OCI-LY7 (cell line): ENCODE data around the gene CETN3. TPM values are rescaled to one million over a fixed set of nuclear protein-coding genes. Genes with fewer than 3 reads are reported as not detected.
A peak's percentile ranks its signal among the peaks of the same experiment; 100 is the strongest.

Experiments
- BruUV-seq: library from RNA; stranded (reverse); fragments of 400-500 nt; replicated peaks from 2 replicates; lab custom pipeline; 2021; lab: Mats Ljungman, UMichigan
- CTCF ChIA-PET: fragments of 300-600 bp; sonication (Branson Sonifier 250); formaldehyde crosslinking; loops from one replicate; lab custom pipeline; 2022; ENCODE audit warnings: antibody characterized with exemption; ENCODE audit not compliant: unreplicated experiment; lab: Charles Lee
- POLR2A ChIA-PET: fragments of 300-600 bp; sonication (Branson Sonifier 250); formaldehyde crosslinking; loops from one replicate; lab custom pipeline; 2022; ENCODE audit warnings: antibody characterized with exemption; lab: Charles Lee
- DNase-seq: peaks from one replicate; pipeline ENCODE4 v3.0.0-alpha.2; 2015; ENCODE audit warnings: low spot score
- H2AFZ ChIP-seq: fragments of 200-600 bp; sonication (generic), shearing (Covaris generic); 2 replicates; pipeline ENCODE4 v1.6.1; 2014; ENCODE audit warnings: mild to moderate bottlenecking, antibody characterized with exemption, low read length, moderate library complexity
- H3K27ac ChIP-seq: fragments of 200-600 bp; sonication (generic); 2 replicates; pipeline ENCODE4 v1.5.1; 2014; ENCODE audit warnings: mixed run types, low read depth, mild to moderate bottlenecking, moderate library complexity, low read length, inconsistent platforms; ENCODE audit not compliant: poor library complexity, severe bottlenecking
- H3K36me3 ChIP-seq: fragments of 200-600 bp; sonication (generic); 2 replicates; pipeline ENCODE4 v1.6.1; 2014; ENCODE audit warnings: mild to moderate bottlenecking, antibody characterized with exemption, low read length, moderate library complexity, mixed read lengths; ENCODE audit not compliant: insufficient read depth
- H3K4me1 ChIP-seq: fragments of 200-600 bp; sonication (generic); 2 replicates; pipeline ENCODE4 v1.5.1; 2014; ENCODE audit warnings: mild to moderate bottlenecking, low read length; ENCODE audit not compliant: insufficient read depth, poor library complexity, severe bottlenecking
- H3K4me2 ChIP-seq: fragments of 200-600 bp; sonication (generic); 2 replicates; pipeline ENCODE4 v1.6.1; 2014; ENCODE audit warnings: mild to moderate bottlenecking, low read length
- H3K4me3 ChIP-seq: fragments of 200-600 bp; sonication (generic); 2 replicates; pipeline ENCODE4 v1.5.1; 2014; ENCODE audit warnings: mild to moderate bottlenecking, low read depth, low read length; ENCODE audit not compliant: poor library complexity, severe bottlenecking
- H3K79me2 ChIP-seq: fragments of 200-600 bp; sonication (generic); 2 replicates; pipeline ENCODE4 v1.6.1; 2016; ENCODE audit warnings: low read depth, mild to moderate bottlenecking, low read length, moderate library complexity, mixed read lengths; ENCODE audit not compliant: insufficient read depth
- H3K9me2 ChIP-seq: fragments of 200-600 bp; sonication (generic); 2 replicates; pipeline ENCODE4 v1.6.1; 2016; ENCODE audit warnings: mild to moderate bottlenecking, low read length, mixed read lengths; ENCODE audit not compliant: insufficient read depth
- H3K9me3 ChIP-seq: fragments of 200-600 bp; sonication (generic); 2 replicates; pipeline ENCODE4 v1.6.1; 2014; ENCODE audit warnings: mild to moderate bottlenecking, mixed run types, low read length, mixed read lengths
- H4K20me1 ChIP-seq: fragments of 200-600 bp; sonication (generic); 2 replicates; pipeline ENCODE4 v1.6.1; 2014; ENCODE audit warnings: mild to moderate bottlenecking, antibody characterized with exemption, low read length, moderate library complexity, mixed read lengths; ENCODE audit not compliant: insufficient read depth
- CTCF ChIP-seq: fragments of 200-600 bp; sonication (generic); conservative IDR thresholded peaks from 2 replicates; pipeline ENCODE4 v1.5.1; 2014; ENCODE audit warnings: mild to moderate bottlenecking, antibody characterized with exemption, low read length, moderate library complexity, mixed read lengths
- EZH2phosphoT487 ChIP-seq: fragments of 200-600 bp; sonication (generic); IDR thresholded peaks from 2 replicates; pipeline ENCODE4 v1.6.1; 2018; ENCODE audit warnings: low read depth, borderline replicate concordance, mild to moderate bottlenecking, mixed run types, antibody characterized with exemption, low read length, moderate library complexity, mixed read lengths
- intact Hi-C: fragments of 100-400 bp; cut with micrococcal nuclease; formaldehyde crosslinking; loops from one replicate; pipeline ENCODE4 v1.10.0; 2022; ENCODE audit not compliant: unreplicated experiment
- total RNA-seq, 2 experiments: library from RNA; depleted of rRNA in 1 of 2; stranded (reverse); fragments of >200 nt in 1 of 2; shearing (Covaris generic) in 1 of 2; gene quantifications; 2 replicates each; pipeline ENCODE4 v1.2.3, GENCODE V29; 2014 to 2022

The CETN3 gene
- total RNA-seq, 2 experiments from 2014 or later, result 34.6 to 53.2 TPM

GRCh38 chr5:90387508-90387907 lies 22.0 kb downstream of the CETN3 start:
- TF ChIP-seq CTCF (no peak), EZH2phosphoT487 (no peak)
- POLR2A ChIA-PET, result interaction anchor here (1.2 to 1.8 kb wide), 2 partner anchors 10 to 12 kb away, joined by 3 to 6 read pairs; no protein-coding TSS in a partner anchor
- Histone ChIP-seq H3K9me2 (no peaks in the 10 kb centered on the region), H4K20me1 (no peaks in the 10 kb centered on the region), H3K79me2 (no peaks in the 10 kb centered on the region), H3K4me3 (no peak overlapping the region), H3K27ac (no peak overlapping the region), H2AFZ (no peak overlapping the region), H3K36me3 (peaks cover 4% of the 10 kb centered on the region), H3K4me2 (no peak overlapping the region), H3K9me3 (no peaks in the 10 kb centered on the region), H3K4me1 (no peaks in the 10 kb centered on the region)
- BruUV-seq, result no TSS peak
- CTCF ChIA-PET, result interaction anchor here (0.8 kb wide), 1 partner anchor 9 kb away, joined by 5 read pairs; no protein-coding TSS in a partner anchor
- DNase-seq, result no peak
- intact Hi-C loops, result no loop called here

GRCh38 chr5:90386099-90386710 lies 23.4 kb downstream of the CETN3 start:
- Histone ChIP-seq H4K20me1 (no peaks in the 10 kb centered on the region), H3K4me2 (no peak overlapping the region), H3K36me3 (no peaks in the 10 kb centered on the region), H2AFZ (no peak overlapping the region), H3K4me3 (no peak overlapping the region), H3K79me2 (no peaks in the 10 kb centered on the region), H3K9me3 (no peaks in the 10 kb centered on the region), H3K4me1 (no peaks in the 10 kb centered on the region), H3K27ac (no peak overlapping the region), H3K9me2 (no peaks in the 10 kb centered on the region)
- no TSS peak for BruUV-seq
- POLR2A ChIA-PET, result interaction anchor here (0.6 kb wide), 2 partner anchors 9 to 96 kb away, joined by 3 read pairs; no protein-coding TSS in a partner anchor
- peak; percentile 80 for TF ChIP-seq CTCF
- no peak for TF ChIP-seq EZH2phosphoT487
- peak; percentile 30 for DNase-seq
- intact Hi-C loops, result no loop called here
- CTCF ChIA-PET, result no interaction called here

GRCh38 chr5:90384389-90384788 lies 25.2 kb downstream of the CETN3 start:
- POLR2A ChIA-PET, result no interaction called here
- CTCF ChIA-PET, result no interaction called here
- no peak for DNase-seq

More at GRCh38 chr5:90384389-90384788, 25.2 kb downstream of the CETN3 start:
- no peaks in the 10 kb centered on the region for H3K36me3 ChIP-seq
- H3K4me1 ChIP-seq, result no peaks in the 10 kb centered on the region
- intact Hi-C loops, result no loop called here
- BruUV-seq, result no TSS peak
- H3K9me3 ChIP-seq, result no peaks in the 10 kb centered on the region
- H3K27ac ChIP-seq, result no peak overlapping the region
- H3K79me2 ChIP-seq, result no peaks in the 10 kb centered on the region
- no peak overlapping the region for H2AFZ ChIP-seq
- no peaks in the 10 kb centered on the region for H3K9me2 ChIP-seq
- H4K20me1 ChIP-seq, result no peaks in the 10 kb centered on the region
- TF ChIP-seq EZH2phosphoT487 (no peak), CTCF (no peak)
- H3K4me3 ChIP-seq, result no peak overlapping the region
- H3K4me2 ChIP-seq, result no peak overlapping the region
